Measurements from ENCODE around the gene PRICKLE4.

DNA sequence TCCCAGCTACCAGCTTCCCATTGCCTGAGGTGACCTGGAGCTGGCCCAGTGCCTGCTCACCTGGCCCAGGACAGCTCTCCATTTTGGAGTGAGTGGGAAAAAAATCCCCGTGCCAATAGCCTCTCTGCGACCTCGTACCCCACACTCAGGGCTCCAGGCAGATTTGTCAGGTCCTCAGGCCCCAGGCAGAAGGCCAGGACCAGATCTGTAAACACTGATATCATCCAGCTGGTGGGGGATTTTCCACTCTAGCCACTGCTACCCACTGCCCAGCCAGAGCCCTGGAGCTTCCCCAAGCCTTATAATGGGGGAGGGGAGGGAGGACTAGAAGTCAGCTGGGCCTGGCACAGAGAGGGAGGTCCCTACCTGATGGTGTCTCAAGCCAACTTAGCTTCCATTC, 32.0 kb upstream of the PRICKLE4 start:
- TF ChIP-seq CTCF (IDR thresholded peaks at IDR 0.05), result no peak
- no peak for TF ChIP-seq POLR2A (IDR thresholded peaks at IDR 0.05)

Data from esophagus squamous epithelium (tissue), 4 donors.